Thyroid gland (tissue), 4 donors: Measurements from ENCODE around the gene PAK6. TPM values are rescaled to one million over a fixed set of nuclear protein-coding genes. Genes with fewer than 3 reads are reported as not detected.

ENCODE experiments used
- DNase-seq, 2 donors: peaks; one replicate each; pipeline ENCODE4 v3.0.0-alpha.2; 2019
- H3K27ac ChIP-seq, 3 donors: fragments of 200-600 bp; sonication (generic); 1 replicate in 2 of 3; 2 replicates in 1 of 3; pipeline ENCODE4 v1.5.1; 2016 to 2019; ENCODE audit warnings: mild to moderate bottlenecking in 1 of 3, moderate library complexity in 1 of 3
- H3K27me3 ChIP-seq: fragments of 200-600 bp; sonication (generic); one replicate; pipeline ENCODE4 v1.5.1; 2019
- H3K36me3 ChIP-seq, 2 donors: fragments of 200-600 bp; sonication (generic); one replicate each; pipeline ENCODE4 v1.5.1; 2016 to 2019
- H3K4me1 ChIP-seq, 2 donors: fragments of 200-600 bp; sonication (generic); one replicate each; pipeline ENCODE4 v1.5.1; 2017 to 2019
- H3K4me3 ChIP-seq, 3 donors: fragments of 200-600 bp; sonication (generic); replicated peaks in 1 of 3; 1 replicate in 2 of 3; 2 replicates in 1 of 3; pipeline ENCODE4 v1.5.1; 2016; ENCODE audit warnings: mild to moderate bottlenecking in 1 of 3
- H3K9me3 ChIP-seq: fragments of 200-600 bp; sonication (generic); one replicate; pipeline ENCODE4 v1.5.1; 2017
- CTCF ChIP-seq, 6 experiments: fragments of 200-600 bp in 3 of 6; fragments of 450-650 bp in 3 of 6; sonication (generic) in 3 of 6; IDR thresholded peaks; one replicate each; pipeline ENCODE4 v1.5.1; 2016 to 2019; ENCODE audit warnings: antibody characterized with exemption in 6 of 6, mild to moderate bottlenecking in 2 of 6, inconsistent platforms in 1 of 6, moderate library complexity in 1 of 6
- POLR2A ChIP-seq, 2 donors: fragments of 450-650 bp; IDR thresholded peaks; one replicate each; pipeline ENCODE4 v1.6.1; 2017; ENCODE audit warnings: antibody characterized with exemption in 2 of 2, mild to moderate bottlenecking in 2 of 2, moderate library complexity in 1 of 2
- WGBS, 2 donors: methylation state at CpG; one replicate each; pipeline ENCODE4 v1.1.5; 2017; 5-methylcytosine and 5-hydroxymethylcytosine counted together
- intact Hi-C: fragments of 100-400 bp; cut with DNase I; formaldehyde crosslinking; loops from one replicate; pipeline ENCODE4 v1.15.1; 2023
- total RNA-seq, 4 donors: library from RNA; depleted of rRNA; stranded (reverse); fragments of >200 nt; gene quantifications; one replicate each; pipeline ENCODE4 v1.2.3, GENCODE V29; 2016

Gene PAK6
- total RNA-seq, 4 donors from 2014 or later: 33.9 to 63.4 (median 43.9) TPM

GRCh38 chr15:40282147-40282868 is 43.4 kb downstream of the PAK6 start:
- TF ChIP-seq POLR2A (IDR thresholded peaks at IDR 0.05): no peak
- TF ChIP-seq CTCF (IDR thresholded peaks at IDR 0.05): peak in 1 of 6 experiments; percentile 20
- no CpG with 5 or more reads among the region's 92 CpGs for WGBS, 2 donors
- intact Hi-C loops: loop anchor here (5.0 kb wide), 2 partner anchors 75 to 140 kb away; partner anchors contain the start of gene DISP2
- Histone ChIP-seq H3K9me3 (no peaks in the 10 kb centered on the region), H3K27ac (no peak overlapping the region), H3K4me3 (peak overlapping the region in 1 of 3 donors; percentile 29), H3K4me1 (peaks cover 21 to 49% of the 10 kb centered on the region in 2 donors), H3K36me3 (no peaks in the 10 kb centered on the region), H3K27me3 (peaks cover 15% of the 10 kb centered on the region)
- DNase-seq: peak; percentile 48 to 54

DNA sequence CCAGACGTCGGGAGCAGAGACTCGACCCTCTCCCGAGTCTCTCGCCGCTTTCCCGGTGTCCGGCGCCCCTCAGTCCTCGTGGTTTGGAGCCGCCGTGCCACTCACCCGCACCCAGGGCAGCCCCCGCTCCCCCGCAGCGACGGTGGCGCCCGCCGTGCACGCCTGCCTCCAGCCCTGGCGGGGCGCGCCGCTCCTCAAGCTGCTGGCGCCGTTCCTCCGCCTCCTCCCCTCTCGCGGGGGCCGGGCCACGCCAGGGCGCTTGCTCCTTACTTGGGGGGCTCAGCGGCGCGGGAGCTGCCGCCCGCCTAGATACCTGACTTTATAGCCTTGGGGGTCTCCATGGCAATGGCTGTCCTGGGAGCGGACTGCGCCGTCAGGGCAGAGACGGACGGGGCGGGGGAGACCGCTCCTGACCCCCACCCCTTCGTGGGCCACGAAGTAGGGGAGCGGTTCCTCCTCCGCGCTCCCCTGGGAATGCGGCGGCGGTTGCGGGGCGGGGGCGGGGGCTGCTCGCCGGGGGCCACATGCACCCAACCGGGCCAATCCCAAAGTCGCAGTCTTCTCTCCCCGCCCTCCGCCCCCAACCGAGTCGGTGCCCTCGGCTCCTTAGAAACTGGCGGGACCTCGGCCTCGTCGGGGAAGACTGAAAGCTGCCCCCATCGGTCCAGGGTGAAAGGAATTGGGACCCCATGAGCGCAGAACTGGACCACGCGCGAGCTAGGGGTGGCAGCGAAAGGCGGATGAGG is 44.2 kb downstream of the PAK6 start, which contains the start of gene ANKRD63:
Gene ANKRD63 (minus strand): TSS at position 196 of the 746 bp plus-strand sequence. CDS start 478 bp downstream, outside the sequence.
- H3K27ac ChIP-seq: no peak within 1 kb of the TSS
- peak; percentile 17 to 37 for DNase-seq
- H3K4me3 ChIP-seq: peak within 1 kb of the TSS in 1 of 3 donors; percentile 29
- H3K36me3 ChIP-seq: no peaks in the 10 kb centered on the region
- intact Hi-C loops: loop anchor here (5.0 kb wide), 2 partner anchors 74 to 139 kb away; partner anchors contain the start of gene DISP2
- 0 to 8% methylated on average over 28 to 50 of the region's 76 CpGs for WGBS, 2 donors
- H3K4me1 ChIP-seq: peaks cover 21 to 45% of the 10 kb centered on the region in 2 donors
- no peak for TF ChIP-seq CTCF (IDR thresholded peaks at IDR 0.05)
- TF ChIP-seq POLR2A (IDR thresholded peaks at IDR 0.05): no peak
- H3K9me3 ChIP-seq: no peaks in the 10 kb centered on the region
- peaks cover 15% of the 10 kb centered on the region for H3K27me3 ChIP-seq

DNA sequence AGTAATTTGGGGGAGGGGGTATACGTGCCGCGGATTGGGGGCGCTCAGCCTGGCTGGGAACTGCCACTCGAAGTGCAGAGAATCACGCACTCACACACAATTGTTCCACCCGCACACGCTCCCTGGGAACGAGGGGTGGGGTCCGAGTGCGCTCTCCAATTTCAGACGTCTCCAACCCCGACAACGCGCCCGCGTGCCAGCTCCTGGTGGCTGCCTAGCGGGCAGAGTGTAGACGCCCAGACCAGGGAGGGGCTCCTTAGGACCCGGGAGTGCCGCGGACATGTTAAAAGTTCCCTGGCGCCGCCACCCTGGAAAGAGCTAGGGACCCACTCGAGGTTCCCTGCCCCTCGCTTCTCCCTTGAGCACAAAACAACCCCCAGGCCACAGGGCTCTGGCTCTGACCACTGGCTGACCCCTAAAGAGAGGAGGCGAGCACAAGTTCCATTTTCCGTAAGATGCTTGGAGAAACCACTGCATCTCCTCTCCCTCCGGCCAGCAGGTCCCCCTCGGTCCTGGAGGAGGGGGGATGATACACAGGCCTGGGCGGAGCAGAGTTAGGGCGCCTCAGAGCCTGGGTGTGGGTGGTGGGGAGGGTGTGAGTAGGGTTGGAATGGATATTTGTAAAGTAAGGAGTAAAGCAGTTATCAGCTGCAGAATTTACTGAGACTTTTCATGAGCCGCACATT is 44.9 kb downstream of the PAK6 start:
- WGBS, 2 donors: 23 to 41% methylated on average over 13 to 31 of the region's 33 CpGs
- no peak for DNase-seq
- Histone ChIP-seq H3K36me3 (no peaks in the 10 kb centered on the region), H3K4me3 (no peak overlapping the region), H3K27me3 (peaks cover 15% of the 10 kb centered on the region), H3K9me3 (no peaks in the 10 kb centered on the region), H3K4me1 (peaks cover 21 to 37% of the 10 kb centered on the region in 2 donors), H3K27ac (no peak overlapping the region)
- TF ChIP-seq POLR2A (IDR thresholded peaks at IDR 0.05): no peak
- TF ChIP-seq CTCF (IDR thresholded peaks at IDR 0.05): no peak
- intact Hi-C loops: loop anchor here (5.0 kb wide), 2 partner anchors 74 to 139 kb away; partner anchors contain the start of gene DISP2

DNA sequence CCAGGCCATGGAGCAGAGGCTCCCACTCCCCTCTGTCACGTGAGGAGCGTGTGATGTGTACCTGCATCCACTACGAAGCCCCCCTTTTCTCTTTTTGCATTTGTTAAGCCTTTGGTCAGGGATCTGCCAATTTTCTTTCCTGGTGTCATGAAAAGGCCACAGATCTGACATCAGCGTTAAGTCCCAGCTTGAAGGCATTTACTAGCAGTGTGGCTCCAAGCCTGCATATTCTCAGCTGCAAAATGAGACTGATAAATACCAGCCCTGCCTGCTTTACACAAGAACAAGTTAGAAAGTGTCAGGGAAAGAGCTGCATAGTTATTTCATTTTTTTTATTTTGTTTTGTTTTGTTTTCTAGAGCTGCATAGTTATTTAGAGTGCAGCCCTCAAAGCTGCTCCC is 46.3 kb downstream of the PAK6 start:
- Histone ChIP-seq H3K27me3 (peaks cover 15% of the 10 kb centered on the region), H3K4me3 (no peak overlapping the region), H3K36me3 (no peaks in the 10 kb centered on the region), H3K4me1 (peaks cover 15 to 31% of the 10 kb centered on the region in 2 donors), H3K27ac (no peak overlapping the region), H3K9me3 (no peaks in the 10 kb centered on the region)
- no peak for TF ChIP-seq CTCF (IDR thresholded peaks at IDR 0.05)
- no peak for TF ChIP-seq POLR2A (IDR thresholded peaks at IDR 0.05)
- intact Hi-C loops: loop anchor here (5.0 kb wide), 1 partner anchor 37 kb away; the partner anchor contains the start of gene INAFM2
- DNase-seq: no peak
- WGBS, 2 donors: 91% methylated on average over 4 of the region's 4 CpGs
